ENCODE measurements around the gene PCDH9. TPM values are rescaled to one million over a fixed set of nuclear protein-coding genes. Genes with fewer than 3 reads are reported as not detected.

PCDH9 gene
- total and polyA plus RNA-seq, 2 of the 4 experiments (the other 2 are of a cell fraction) = 2.2 to 10.2 TPM

DNA sequence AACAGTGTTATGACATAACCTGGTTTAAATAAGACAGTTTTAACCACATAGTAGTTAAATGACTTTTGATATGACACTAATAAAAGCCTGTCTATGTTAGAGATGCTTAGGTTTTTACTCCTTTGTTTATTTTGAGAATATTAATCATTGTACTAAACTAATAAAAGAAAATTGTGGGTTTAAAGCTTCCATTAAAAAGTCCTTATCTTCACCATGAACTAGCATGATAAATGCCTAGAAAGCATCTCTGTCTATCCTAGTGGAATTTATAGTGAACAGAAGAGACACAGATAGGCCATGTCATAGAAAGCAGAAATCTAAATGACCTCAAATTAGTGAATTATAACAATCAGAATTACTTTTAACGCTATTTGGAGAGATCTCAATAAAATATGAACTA is 255.2 kb downstream of the PCDH9 start:
- DNase-seq (no peak), ATAC-seq (ENCODE audit: low read depth) (no peak)
- Histone ChIP-seq H4K5ac (ENCODE audit: low read depth, low read length) (no peak overlapping the region), H4K91ac (ENCODE audit: insufficient read depth, low read depth, low read length) (no peak overlapping the region), H3K18ac (ENCODE audit: low read depth, low read length) (no peak overlapping the region), H2AK5ac (ENCODE audit: low read depth, low read length) (no peak overlapping the region), H3K27ac (ENCODE audit: insufficient read depth, low read length) (no peak overlapping the region), H2BK15ac (ENCODE audit: low read depth, low read length) (no peak overlapping the region), H3K79me1 (ENCODE audit: low read depth in 1 of 2, low read length in 2 of 2) (no peaks in the 10 kb centered on the region), H3K4me2 (ENCODE audit: low read depth, low read length) (no peak overlapping the region), H3K4ac (ENCODE audit: low read depth, low read length) (no peak overlapping the region), H2BK20ac (ENCODE audit: low read depth, low read length) (no peak overlapping the region), H2AK9ac (replicated peaks; ENCODE audit: low read depth, low read length, poor library complexity) (no peak overlapping the region), H2BK5ac (ENCODE audit: low read depth, low read length, poor library complexity, severe bottlenecking) (no peak overlapping the region), H2AFZ (replicated peaks; ENCODE audit: low read length, poor library complexity) (no peak overlapping the region), H3K9me1 (ENCODE audit: insufficient read depth, low read length) (no peaks in the 10 kb centered on the region), H3K4me1 (ENCODE audit: control insufficient read depth, insufficient read depth, low read length) (peaks cover 1% of the 10 kb centered on the region), H4K8ac (ENCODE audit: low read depth in 2 of 2, low read length in 2 of 2) (no peak overlapping the region), H3K23ac (ENCODE audit: low read depth, low read length) (no peak overlapping the region), H3K4me3 (ENCODE audit: insufficient read depth, low read depth, low read length) (no peak overlapping the region), H4K20me1 (ENCODE audit: insufficient read depth, low read length) (no peaks in the 10 kb centered on the region), H3K36me3 (ENCODE audit: control insufficient read depth, insufficient read depth, low read length) (no peaks in the 10 kb centered on the region), H3K14ac (replicated peaks; ENCODE audit: low read depth, low read length) (no peak overlapping the region), H3K9me3 (ENCODE audit: control insufficient read depth, insufficient read depth, low read length) (no peaks in the 10 kb centered on the region), H2BK120ac (ENCODE audit: low read depth, low read length) (no peak overlapping the region), H3K9ac (ENCODE audit: low read depth, low read length) (no peak overlapping the region), H3K56ac (ENCODE audit: extremely low read depth, insufficient read depth, low read length) (no peak overlapping the region), H3K27me3 (ENCODE audit: control insufficient read depth, insufficient read depth, low read length) (no peaks in the 10 kb centered on the region)
- BruUV-seq (replicated peaks) = no TSS peak
- intact Hi-C loops (cut with micrococcal nuclease) = no loop called here
- in situ Hi-C loops (cut with MboI; ENCODE audit: low sequenced_read_pairs) = no loop called here
- TF ChIP-seq RFX5 (IDR thresholded peaks at IDR 0.05; ENCODE audit: low read depth, low read length) (no peak), NFE2L2 (IDR thresholded peaks at IDR 0.05; ENCODE audit: low read depth, low read length) (no peak), POLR2A (IDR thresholded peaks at IDR 0.05; ENCODE audit: low read depth, low read length) (no peak), RCOR1 (IDR thresholded peaks at IDR 0.05; ENCODE audit: insufficient replicate concordance, low read length) (no peak), RAD21 (IDR thresholded peaks at IDR 0.05; ENCODE audit: low read length) (no peak), MXI1 (IDR thresholded peaks at IDR 0.05; ENCODE audit: borderline replicate concordance, low read depth, low read length) (no peak), CEBPB (IDR thresholded peaks at IDR 0.05; ENCODE audit: low read depth, low read length) (no peak), MAFK (IDR thresholded peaks at IDR 0.05; ENCODE audit: low read depth, low read length) (no peak), FOS (IDR thresholded peaks at IDR 0.05; ENCODE audit: low read depth, low read length) (no peak), CHD1 (IDR thresholded peaks at IDR 0.05; ENCODE audit: low read depth, low read length) (no peak), MAZ (IDR thresholded peaks at IDR 0.05; ENCODE audit: borderline replicate concordance, low read depth, low read length) (no peak), SMC3 (IDR thresholded peaks at IDR 0.05; ENCODE audit: low read depth, low read length) (no peak), ELK1 (IDR thresholded peaks at IDR 0.05; ENCODE audit: borderline replicate concordance, low read depth, low read length) (no peak), BHLHE40 (IDR thresholded peaks at IDR 0.05; ENCODE audit: low read depth, low read length) (no peak)
- TF ChIP-seq, protein P1, sequence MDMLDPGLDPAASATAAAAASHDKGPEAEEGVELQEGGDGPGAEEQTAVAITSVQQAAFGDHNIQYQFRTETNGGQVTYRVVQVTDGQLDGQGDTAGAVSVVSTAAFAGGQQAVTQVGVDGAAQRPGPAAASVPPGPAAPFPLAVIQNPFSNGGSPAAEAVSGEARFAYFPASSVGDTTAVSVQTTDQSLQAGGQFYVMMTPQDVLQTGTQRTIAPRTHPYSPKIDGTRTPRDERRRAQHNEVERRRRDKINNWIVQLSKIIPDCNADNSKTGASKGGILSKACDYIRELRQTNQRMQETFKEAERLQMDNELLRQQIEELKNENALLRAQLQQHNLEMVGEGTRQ (IDR thresholded peaks at IDR 0.05; ENCODE audit: low read depth, low read length) = no peak
- TF ChIP-seq, protein P2, sequence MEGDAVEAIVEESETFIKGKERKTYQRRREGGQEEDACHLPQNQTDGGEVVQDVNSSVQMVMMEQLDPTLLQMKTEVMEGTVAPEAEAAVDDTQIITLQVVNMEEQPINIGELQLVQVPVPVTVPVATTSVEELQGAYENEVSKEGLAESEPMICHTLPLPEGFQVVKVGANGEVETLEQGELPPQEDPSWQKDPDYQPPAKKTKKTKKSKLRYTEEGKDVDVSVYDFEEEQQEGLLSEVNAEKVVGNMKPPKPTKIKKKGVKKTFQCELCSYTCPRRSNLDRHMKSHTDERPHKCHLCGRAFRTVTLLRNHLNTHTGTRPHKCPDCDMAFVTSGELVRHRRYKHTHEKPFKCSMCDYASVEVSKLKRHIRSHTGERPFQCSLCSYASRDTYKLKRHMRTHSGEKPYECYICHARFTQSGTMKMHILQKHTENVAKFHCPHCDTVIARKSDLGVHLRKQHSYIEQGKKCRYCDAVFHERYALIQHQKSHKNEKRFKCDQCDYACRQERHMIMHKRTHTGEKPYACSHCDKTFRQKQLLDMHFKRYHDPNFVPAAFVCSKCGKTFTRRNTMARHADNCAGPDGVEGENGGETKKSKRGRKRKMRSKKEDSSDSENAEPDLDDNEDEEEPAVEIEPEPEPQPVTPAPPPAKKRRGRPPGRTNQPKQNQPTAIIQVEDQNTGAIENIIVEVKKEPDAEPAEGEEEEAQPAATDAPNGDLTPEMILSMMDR (conservative IDR thresholded peaks at IDR 0.05; ENCODE audit: low read depth, low read length) = no peak
- dilution Hi-C loops (cut with HindIII; ENCODE audit: low sequenced_read_pairs, unreplicated experiment) = no loop called here
- ChIA-PET POLR2A (ENCODE audit: unreplicated experiment) (no interaction called here), CTCF (no interaction called here)
- WGBS, 2 experiments (ENCODE audit: extremely low coverage in 2 of 2, insufficient read length in 1 of 2) = no CpG with 5 or more reads among the region's 1 CpG

Measured in IMR-90 (cell line).